ENCODE data around the gene SNX19.
A peak's percentile ranks its signal among the peaks of the same experiment; 100 is the strongest.
"Not testable (repeated sequence)": the region's sequence is repeated elsewhere in the genome, so short reads cannot be mapped to it uniquely, and the experiment has no call there.

SNX19 gene, protein sequence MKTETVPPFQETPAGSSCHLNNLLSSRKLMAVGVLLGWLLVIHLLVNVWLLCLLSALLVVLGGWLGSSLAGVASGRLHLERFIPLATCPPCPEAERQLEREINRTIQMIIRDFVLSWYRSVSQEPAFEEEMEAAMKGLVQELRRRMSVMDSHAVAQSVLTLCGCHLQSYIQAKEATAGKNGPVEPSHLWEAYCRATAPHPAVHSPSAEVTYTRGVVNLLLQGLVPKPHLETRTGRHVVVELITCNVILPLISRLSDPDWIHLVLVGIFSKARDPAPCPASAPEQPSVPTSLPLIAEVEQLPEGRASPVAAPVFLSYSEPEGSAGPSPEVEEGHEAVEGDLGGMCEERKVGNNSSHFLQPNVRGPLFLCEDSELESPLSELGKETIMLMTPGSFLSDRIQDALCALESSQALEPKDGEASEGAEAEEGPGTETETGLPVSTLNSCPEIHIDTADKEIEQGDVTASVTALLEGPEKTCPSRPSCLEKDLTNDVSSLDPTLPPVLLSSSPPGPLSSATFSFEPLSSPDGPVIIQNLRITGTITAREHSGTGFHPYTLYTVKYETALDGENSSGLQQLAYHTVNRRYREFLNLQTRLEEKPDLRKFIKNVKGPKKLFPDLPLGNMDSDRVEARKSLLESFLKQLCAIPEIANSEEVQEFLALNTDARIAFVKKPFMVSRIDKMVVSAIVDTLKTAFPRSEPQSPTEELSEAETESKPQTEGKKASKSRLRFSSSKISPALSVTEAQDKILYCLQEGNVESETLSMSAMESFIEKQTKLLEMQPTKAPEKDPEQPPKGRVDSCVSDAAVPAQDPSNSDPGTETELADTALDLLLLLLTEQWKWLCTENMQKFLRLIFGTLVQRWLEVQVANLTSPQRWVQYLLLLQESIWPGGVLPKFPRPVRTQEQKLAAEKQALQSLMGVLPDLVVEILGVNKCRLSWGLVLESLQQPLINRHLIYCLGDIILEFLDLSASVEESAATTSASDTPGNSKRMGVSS

GRCh38 chr11:130916238-130916855 lies at the start of gene SNX19:
SNX19 (minus strand) TSS chr11:130916479; CDS start chr11:130915939, 540 bp downstream.
- peak; percentile 92 to 93 for DNase-seq

DNA sequence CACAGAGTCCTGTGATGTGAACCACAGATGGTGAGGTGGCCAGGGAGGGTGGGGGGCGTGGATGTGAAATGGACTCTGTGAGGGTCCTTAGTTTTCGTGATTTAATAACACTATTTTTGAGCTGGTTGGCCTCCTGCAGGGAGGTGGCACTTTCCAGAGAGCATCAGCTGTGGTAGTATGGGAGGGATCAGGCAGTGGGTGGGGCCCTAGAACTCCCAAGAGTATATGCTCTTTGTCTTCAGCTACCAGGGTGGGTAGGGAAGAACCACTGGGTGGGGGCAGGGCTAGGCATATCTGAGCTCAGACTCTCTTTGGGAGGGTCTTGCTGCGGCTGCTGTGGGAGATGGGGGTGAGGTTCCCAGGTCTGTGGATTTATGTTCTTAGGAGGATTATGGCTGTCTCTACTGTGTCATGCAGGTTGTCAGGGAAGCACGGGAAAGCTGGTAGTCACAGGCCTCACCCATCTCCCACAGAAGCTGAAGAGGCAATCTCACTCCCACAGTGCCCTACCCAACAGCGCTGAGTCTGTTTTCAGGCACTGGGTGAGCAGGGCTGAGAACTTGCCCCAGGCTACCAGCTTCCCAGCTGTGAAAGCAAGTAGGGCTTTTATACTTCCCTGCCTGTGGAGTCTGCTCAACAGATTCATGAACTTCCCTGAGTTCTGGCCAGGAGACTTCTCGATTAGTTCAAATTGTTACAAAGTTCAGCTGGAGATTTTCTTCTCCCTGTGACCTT lies 47.9 kb upstream of the SNX19 start:
- no peak for DNase-seq

DNA sequence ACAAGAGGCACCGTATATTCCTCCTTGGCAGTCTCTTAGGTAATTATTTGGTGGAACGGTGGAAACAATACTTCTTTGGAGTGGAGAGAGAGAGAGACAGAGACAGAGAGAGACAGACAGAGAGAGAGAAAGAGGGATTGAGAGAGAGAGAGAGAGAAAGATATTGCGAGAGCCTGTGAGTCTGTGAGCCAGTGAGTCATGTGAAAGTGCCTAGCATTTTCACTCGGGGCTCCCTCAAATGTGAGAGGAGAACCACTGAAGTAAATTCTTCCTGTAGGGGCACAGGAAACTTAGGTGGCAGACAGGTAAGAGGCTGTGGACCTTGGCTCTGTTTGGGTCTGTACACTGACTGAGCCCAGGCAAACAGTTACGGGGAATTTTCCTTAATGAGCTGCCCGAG lies 31.6 kb upstream of the SNX19 start:
- DNase-seq, result no peak

DNA sequence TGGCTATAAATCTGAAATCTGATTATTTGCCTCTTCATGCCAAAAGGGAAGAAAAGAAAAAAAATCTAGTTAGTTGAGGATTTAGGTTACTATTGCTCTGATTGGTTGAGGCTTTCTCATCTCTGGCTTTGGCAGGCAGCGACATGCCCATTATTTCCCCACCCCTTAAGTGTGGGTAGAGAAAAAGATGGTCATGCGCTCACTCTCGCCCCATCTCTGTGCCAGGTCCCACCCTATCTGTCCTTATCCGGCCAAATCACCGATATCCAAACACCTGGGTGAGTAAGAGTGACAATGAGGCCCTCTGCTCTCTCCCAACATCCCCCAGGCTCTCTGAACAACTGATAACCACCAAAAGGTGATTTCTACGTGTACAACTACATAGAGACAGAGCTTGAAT lies 31.2 kb upstream of the SNX19 start:
- no peak for DNase-seq

DNA sequence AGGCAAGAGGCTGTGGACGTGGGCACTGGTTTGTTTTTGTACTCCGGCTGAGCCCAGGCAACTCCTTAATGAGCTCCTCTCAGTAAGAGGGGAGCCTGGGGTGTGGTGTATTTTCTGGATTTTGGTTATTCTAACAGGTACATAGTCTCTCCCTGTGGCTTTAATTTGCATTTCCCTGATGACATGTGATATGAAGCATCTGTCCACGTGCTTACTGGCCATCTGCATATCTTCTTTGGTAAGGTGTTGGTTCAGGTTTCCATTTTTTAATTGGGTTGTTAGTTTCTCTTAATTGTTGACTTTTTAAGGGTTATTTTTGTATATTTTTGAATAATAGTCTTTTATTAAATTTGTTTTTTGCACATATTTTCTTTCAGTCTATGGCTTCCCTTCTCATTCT lies 30.8 kb upstream of the SNX19 start:
- no peak for DNase-seq

- DNase-seq, result no peak
Measured at GRCh38 chr11:130945896-130946295, 29.6 kb upstream of the SNX19 start.

DNA sequence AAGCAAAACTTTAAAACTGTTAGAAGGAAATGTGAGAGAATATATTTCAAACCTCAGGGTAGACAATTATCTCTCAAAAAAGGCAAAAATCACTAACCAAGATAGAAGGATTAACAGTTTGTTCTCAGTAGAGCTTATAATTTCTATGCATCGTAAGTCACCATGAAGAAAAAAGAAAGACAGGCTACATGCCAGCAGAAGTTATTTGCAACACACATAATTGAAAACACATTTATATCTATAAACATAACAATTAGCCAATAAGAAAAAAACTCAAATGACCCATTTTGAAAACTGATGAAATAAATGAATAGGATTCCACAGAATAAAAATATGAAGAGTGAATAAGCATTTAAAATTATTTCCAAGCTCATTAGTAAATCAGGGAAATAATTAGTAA lies 24.4 kb upstream of the SNX19 start:
- no peak for DNase-seq

DNA sequence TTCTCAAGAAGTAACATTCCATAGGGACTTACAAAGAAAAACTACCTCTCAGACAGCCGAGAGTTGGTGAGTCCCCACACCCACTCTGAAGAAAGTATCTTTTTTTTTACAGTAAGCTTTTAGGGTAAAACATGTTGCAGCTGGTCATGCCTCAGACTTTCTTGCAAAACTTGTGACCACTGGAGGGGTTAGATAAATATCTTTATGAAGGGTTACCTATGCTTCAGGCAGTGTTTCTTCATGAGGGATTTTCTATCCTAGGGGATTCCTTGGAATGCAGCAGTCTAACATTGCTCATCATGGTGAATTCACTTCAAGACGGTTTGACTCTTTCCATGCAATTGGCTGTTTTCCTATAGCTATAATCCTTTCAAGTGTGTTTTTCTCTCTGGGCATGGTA lies 20.8 kb upstream of the SNX19 start:
- no peak for DNase-seq

DNA sequence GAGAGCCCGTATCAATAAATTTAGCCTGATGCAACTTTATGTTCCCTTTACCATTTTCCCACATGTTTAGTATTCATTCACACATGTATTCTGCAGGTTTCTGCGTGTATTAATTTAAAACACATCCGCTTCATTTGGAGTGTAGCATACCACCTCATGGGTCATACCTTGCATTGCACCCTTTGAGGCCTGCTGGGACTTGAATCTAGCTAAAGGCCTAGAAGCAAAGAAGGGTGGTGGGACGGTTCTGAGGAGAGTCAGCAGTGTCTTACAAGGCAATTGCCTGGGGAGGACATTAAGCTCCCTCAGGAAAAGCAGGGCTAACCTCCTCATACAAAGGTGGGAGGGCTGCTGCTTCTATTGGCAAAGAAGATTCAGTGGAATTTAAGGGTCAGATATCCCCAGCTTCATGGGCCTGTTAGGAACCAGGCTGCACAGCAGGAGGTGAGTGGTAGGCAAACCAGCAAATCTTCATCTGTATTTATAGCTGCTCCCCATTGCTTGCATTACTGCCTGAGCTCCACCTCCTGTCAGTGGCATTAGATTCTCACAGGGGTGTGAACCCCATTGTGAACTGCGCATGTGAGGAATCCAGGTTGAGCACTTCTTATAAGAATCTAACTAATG lies 15.9 kb upstream of the SNX19 start:
- DNase-seq, result no peak

DNA sequence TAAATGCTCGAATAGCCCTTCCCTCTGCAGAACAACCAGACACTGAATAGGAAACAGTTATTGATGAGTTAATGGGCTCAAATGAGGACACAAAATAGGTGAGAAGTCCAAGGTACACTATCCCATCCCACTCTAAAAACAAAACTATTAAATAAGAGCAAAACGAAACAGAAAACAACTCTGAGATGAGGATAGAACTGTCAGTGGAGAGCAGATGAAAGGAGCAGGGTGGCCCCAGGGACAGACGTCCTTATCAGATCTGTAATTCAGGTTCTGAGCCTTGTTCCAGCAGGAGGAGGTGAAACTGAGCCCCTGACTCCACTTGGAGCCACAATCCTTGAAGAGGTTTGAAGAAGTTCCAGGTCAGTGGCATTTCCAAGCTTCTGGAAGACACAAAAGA lies 8.5 kb upstream of the SNX19 start:
- DNase-seq, result no peak

DNA sequence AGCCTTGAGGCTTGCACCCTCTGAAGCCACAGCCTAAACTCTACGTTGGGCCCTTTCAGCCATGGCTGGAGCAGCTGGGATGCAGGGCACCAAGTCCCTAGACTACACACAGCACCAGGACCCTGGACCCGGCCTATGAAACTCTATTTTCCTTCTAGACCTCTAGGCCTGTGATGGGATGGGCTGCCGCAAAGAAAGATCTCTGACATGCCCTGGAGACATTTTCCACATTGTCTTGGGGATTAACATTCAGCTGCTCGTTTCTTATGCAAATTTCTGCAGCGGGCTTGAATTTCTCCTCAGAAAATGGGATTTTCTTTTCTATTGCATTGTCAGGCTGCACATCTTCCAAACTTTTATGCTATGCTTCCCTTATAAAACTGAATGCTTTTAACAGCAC lies 4.3 kb upstream of the SNX19 start:
- DNase-seq, result not testable (repeated sequence)

DNA sequence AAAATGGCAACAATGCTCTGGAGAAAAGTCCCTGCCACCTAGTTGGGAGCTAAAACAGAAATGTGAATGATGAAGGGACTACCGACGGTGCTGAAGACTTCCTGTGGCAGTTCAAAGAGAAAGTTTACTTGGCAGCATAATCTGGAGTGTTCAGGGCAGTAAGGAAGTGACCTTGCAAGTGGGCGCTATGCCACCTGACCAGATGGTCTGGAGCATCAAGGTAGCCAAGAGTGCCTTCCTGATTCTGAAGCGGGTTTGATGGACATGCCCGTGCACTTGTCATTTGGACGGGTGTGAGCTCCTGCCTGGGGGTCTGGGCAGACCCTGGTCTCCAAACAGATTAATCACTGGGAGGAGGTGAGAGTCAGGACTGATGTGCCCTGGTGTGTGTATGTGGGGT lies 1.8 kb upstream of the SNX19 start:
- DNase-seq, result no peak

DNA sequence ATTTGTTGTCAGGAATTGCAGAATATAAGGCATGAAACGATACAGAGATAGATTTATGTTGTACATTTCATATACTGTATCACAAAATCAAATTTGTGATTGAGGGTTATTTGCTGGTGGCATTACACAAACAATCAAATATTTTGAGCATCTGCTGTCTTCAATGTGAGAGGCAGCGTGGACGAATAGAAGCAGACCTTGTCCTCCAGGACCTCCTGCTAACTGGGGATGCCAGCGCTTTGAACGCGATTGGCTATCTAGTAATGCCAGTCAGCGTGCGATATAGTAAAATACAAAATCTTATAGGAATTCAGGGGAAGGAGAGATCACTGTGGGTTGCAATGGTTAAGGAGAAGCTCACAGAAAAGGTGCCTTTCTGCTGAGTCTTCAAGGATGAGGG lies 631 bp upstream of the SNX19 start:
- DNase-seq, result no peak

GRCh38 chr11:130915603-130916237 lies 559 bp downstream of the SNX19 start:
- no peak for DNase-seq

GRCh38 chr11:130913268-130913667 lies 3.0 kb downstream of the SNX19 start:
- no peak for DNase-seq

DNA sequence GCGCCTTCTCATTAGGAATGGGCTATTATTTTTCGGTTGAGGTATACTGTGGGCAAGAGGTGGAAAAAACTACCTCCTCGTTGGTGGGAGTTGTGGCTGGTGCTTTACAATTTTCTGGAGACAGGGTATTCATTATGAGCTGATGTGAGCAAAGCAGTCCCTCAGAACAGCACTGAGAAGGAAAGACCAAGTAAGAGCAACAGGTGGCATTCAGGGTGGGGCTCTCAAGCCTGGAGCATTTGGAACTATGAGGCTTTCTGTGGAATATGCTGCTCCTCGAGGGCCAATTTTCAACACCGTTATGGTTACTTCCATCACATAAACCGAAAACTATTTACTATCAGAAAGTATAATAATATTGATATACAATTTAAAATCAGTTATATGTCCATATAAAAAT lies 3.7 kb downstream of the SNX19 start:
- no peak for DNase-seq

DNA sequence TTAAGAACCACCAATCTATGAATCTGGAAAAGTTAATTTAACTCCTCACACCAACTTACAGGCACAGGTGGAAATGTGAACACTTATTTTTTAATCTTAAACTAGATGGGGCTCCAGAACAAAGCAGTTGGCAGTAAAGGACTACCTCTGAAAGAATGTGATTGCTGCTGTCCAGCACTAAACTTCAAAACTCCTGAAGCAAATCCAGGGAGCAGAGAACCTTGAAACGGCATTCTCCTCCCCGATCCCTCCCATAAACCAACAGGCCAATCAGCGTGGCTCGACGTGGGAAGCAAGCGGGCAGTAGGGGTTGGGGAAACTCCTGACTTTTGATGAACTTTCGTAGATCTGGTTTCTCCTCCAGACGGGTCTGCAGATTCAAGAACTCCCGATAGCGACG lies 5.0 kb downstream of the SNX19 start:
- DNase-seq, result no peak

- DNase-seq, result no peak
Measured at GRCh38 chr11:130909650-130910049, 6.6 kb downstream of the SNX19 start.

DNA sequence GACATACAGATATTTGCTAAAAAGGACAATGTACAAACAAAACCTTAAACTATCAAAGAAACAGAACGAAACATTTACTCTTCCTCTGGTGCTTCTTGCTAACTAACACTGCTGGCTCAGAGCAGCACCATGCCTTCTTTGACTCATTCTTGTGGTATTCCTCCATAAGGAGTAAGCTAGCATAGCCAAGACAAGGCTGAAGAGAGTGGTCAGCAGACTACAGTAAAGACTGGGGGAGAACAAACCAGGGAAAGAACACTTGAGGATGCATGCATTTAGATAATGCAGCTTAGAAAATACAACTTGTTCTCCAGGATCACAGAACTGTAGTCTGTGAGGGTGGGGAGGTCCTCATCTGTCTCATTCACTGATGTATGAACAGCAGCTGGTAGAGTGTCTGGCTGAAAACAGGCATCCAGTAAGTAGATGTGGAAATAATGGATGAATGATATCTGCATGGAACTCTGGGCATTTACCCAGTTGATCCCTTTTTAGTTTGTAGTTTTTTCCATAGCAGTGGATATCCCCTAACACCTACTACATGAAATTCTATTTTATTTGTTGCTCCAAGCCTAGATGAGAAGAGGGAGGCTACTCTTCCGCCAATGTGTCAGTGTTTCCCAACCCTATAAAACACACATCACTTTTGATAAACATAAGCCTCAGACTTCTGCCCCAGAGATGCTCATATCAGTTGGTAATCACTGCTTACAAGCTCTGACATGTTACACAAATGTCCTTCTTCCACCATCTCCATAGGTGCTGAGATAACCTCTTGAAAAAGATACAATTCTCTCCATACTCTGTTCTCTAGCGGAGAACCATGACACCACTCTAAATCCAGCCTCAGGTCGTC lies 7.3 kb downstream of the SNX19 start:
- no peak for DNase-seq

- no peak for DNase-seq
Measured at GRCh38 chr11:130908061-130908460, 8.2 kb downstream of the SNX19 start.

DNA sequence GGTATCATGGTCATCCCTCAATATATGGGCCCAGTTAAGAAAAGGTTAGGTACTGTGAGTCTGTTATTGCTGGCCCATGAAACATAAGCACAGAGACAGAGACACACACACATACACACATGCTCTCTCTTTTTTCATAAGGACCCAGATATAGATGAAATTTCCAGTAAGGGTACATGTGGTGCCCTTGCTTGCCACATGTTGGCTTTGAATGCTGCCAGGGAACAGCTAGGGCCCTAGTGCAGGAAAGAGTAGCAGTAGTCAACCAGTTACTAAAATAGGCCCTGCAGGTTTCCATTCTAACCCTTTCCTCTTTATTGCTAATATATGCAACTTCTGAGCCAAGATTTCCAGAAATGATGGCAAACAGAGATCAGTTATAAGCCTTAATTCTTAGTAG lies 9.1 kb downstream of the SNX19 start:
- DNase-seq, result no peak
